Endothelial cell of umbilical vein (primary cell): ENCODE measurements around the gene TMC6. TPM values are rescaled to one million over a fixed set of nuclear protein-coding genes. Genes with fewer than 3 reads are reported as not detected.
"Not testable (repeated sequence)": the region's sequence is repeated elsewhere in the genome, so short reads cannot be mapped to it uniquely, and the experiment has no call there.

Experiments
- BruUV-seq: library from RNA; stranded (reverse); fragments of 400-500 nt; replicated peaks from 2 replicates; lab custom pipeline; 2021; lab: Mats Ljungman, UMichigan
- CTCF ChIA-PET: fragments of 300-600, 350-600 bp; sonication (Branson Sonifier 250); formaldehyde crosslinking; loops from one replicate; lab custom pipeline; 2021; ENCODE audit warnings: antibody characterized with exemption, inconsistent platforms; lab: Charles Lee
- POLR2A ChIA-PET: fragments of 300-600, 350-600 bp; sonication (Branson Sonifier 250); formaldehyde crosslinking; loops from one replicate; lab custom pipeline; 2021; ENCODE audit warnings: antibody characterized with exemption, inconsistent platforms; lab: Charles Lee
- DNase-seq: peaks from one replicate; pipeline ENCODE4 v3.0.0-alpha.2; 2011; ENCODE audit warnings: low read depth, low spot score
- FAIRE-seq: peaks from 2 replicates; lab custom pipeline; 2011; peaks lifted over from hg19 to GRCh38; lab: Jason Lieb, UNC
- H2AFZ ChIP-seq: 2 replicates; pipeline ENCODE4 v1.6.0; 2012; ENCODE audit warnings: low read depth, low read length, control low read depth, inconsistent platforms
- H3K27ac ChIP-seq: 2 replicates; pipeline ENCODE4 v1.5.1; 2011; ENCODE audit warnings: low read depth, mild to moderate bottlenecking, control low read depth, low read length, moderate library complexity; ENCODE audit not compliant: insufficient read depth
- H3K27me3 ChIP-seq, 2 experiments: 2 replicates each; pipeline versions ENCODE4 v1.6.0 to v1.6.1; 2011; ENCODE audit warnings: low read length in 2 of 2, mixed read lengths in 1 of 2; ENCODE audit not compliant: control insufficient read depth in 2 of 2, insufficient read depth in 2 of 2
- H3K36me3 ChIP-seq, 2 experiments: 2 replicates in 1 of 2; 3 replicates in 1 of 2; pipeline ENCODE4 v1.5.1; 2011; ENCODE audit warnings: low read length in 2 of 2, mild to moderate bottlenecking in 1 of 2, moderate library complexity in 1 of 2; ENCODE audit not compliant: control insufficient read depth in 2 of 2, insufficient read depth in 2 of 2; ENCODE audit errors: extremely low read depth in 1 of 2
- H3K4me1 ChIP-seq: 3 replicates; pipeline ENCODE4 v1.5.1; 2011; ENCODE audit warnings: mild to moderate bottlenecking, low read length; ENCODE audit not compliant: control insufficient read depth, insufficient read depth; ENCODE audit errors: extremely low read depth
- H3K4me2 ChIP-seq: 2 replicates; pipeline ENCODE4 v1.6.1; 2011; ENCODE audit warnings: low read length, control low read depth, mixed read lengths; ENCODE audit not compliant: insufficient read depth
- H3K4me3 ChIP-seq, 3 experiments: fragments of 200-600 bp in 1 of 3; sonication (generic), shearing (Covaris generic) in 1 of 3; replicated peaks in 1 of 3; 2 replicates each; pipeline ENCODE4 v1.5.1; 2011 to 2016; ENCODE audit warnings: control low read depth in 3 of 3, low read length in 3 of 3, mild to moderate bottlenecking in 2 of 3, inconsistent platforms in 1 of 3, low read depth in 1 of 3, moderate library complexity in 1 of 3; ENCODE audit not compliant: insufficient read depth in 1 of 3
- H3K79me2 ChIP-seq: 2 replicates; pipeline ENCODE4 v1.6.0; 2012; ENCODE audit warnings: low read length, inconsistent platforms; ENCODE audit not compliant: control insufficient read depth, insufficient read depth
- H3K9ac ChIP-seq: replicated peaks from 2 replicates; pipeline ENCODE3; 2011; ENCODE audit warnings: low read length, control low read depth; ENCODE audit not compliant: insufficient read depth; ENCODE audit errors: extremely low read depth
- H3K9me1 ChIP-seq: replicated peaks from 3 replicates; pipeline ENCODE4 v1.6.0; 2011; ENCODE audit warnings: mild to moderate bottlenecking, low read length; ENCODE audit not compliant: control insufficient read depth, insufficient read depth; ENCODE audit errors: extremely low read depth
- H3K9me3 ChIP-seq: replicated peaks from 2 replicates; pipeline ENCODE4 v1.5.1; 2012; ENCODE audit warnings: low read length, inconsistent platforms; ENCODE audit not compliant: control insufficient read depth, insufficient read depth
- H4K20me1 ChIP-seq: replicated peaks from 2 replicates; pipeline ENCODE3; 2011; ENCODE audit warnings: mild to moderate bottlenecking, low read length; ENCODE audit not compliant: control insufficient read depth, insufficient read depth; ENCODE audit errors: extremely low read depth
- EZH2 ChIP-seq: IDR thresholded peaks from 2 replicates; pipeline ENCODE4 v1.6.1; 2012; ENCODE audit warnings: borderline replicate concordance, low read depth, mild to moderate bottlenecking, moderate library complexity, low read length, inconsistent platforms; ENCODE audit not compliant: severe bottlenecking
- FOS ChIP-seq: IDR thresholded peaks from 2 replicates; pipeline ENCODE4 v1.6.1; 2011; ENCODE audit warnings: mild to moderate bottlenecking, low read length, moderate library complexity, borderline replicate concordance; ENCODE audit not compliant: insufficient read depth
- JUN ChIP-seq: IDR thresholded peaks from 2 replicates; pipeline ENCODE4 v1.6.1; 2011; ENCODE audit warnings: borderline replicate concordance, low read depth; ENCODE audit not compliant: insufficient read length, insufficient read depth
- MYC ChIP-seq: IDR thresholded peaks from one replicate; pipeline ENCODE4 v1.6.1; 2011; ENCODE audit warnings: mild to moderate bottlenecking, low read depth, low read length
- POLR2A ChIP-seq: IDR thresholded peaks from 2 replicates; pipeline ENCODE4 v1.6.1; 2012; ENCODE audit warnings: low read depth, mild to moderate bottlenecking, control low read depth, low read length
- POLR2AphosphoS5 ChIP-seq: IDR thresholded peaks from 2 replicates; pipeline ENCODE4 v1.6.1; 2012; ENCODE audit warnings: low read depth, mild to moderate bottlenecking, control low read depth, low read length, moderate library complexity; ENCODE audit not compliant: insufficient read depth
- dilution Hi-C: fragments of 300-500 bp; cut with MboI; formaldehyde crosslinking; loops from one replicate; pipeline ENCODE4 v1.15.0; 2019; ENCODE audit warnings: low sequenced_read_pairs; ENCODE audit not compliant: extremely low pct_ligation_motif_present
- intact Hi-C: fragments of 100-400 bp; cut with micrococcal nuclease; formaldehyde crosslinking; loops from one replicate; pipeline ENCODE4 v1.10.0; 2022
- polyA plus RNA-seq, 4 experiments: library from polyadenylated mRNA; depleted of rRNA in 3 of 4; stranded (reverse) in 3 of 4; unstranded in 1 of 4; fragments of >200 nt; gene quantifications; 2 replicates each; pipeline versions ENCODE4 v1.2.1 to v1.2.3, GENCODE V29; 2011 to 2012; ENCODE audit warnings: missing spikeins in 1 of 4
- total RNA-seq: library from RNA; stranded (reverse); gene quantifications from 2 replicates; pipeline ENCODE4 v1.2.3, GENCODE V29; 2021
- TF ChIP-seq, protein P1 (sequence below): IDR thresholded peaks from 2 replicates; pipeline ENCODE4 v1.6.1; 2011; ENCODE audit not compliant: insufficient read depth, insufficient read length

TMC6 gene
- total and polyA plus RNA-seq, 2 donors (not counting 3 experiments of a cell fraction or from before 2014, with no cell fraction given), result 23.2 to 72.4 TPM

- TF ChIP-seq POLR2A, result no peak
- peaks cover 22% of the 10 kb centered on the region for H3K4me1 ChIP-seq
- ChIA-PET CTCF (interaction anchor here (0.8 to 1.7 kb wide), 7 partner anchors 10 to 57 kb away, joined by 3 to 7 read pairs (median 3); no protein-coding TSS in a partner anchor), POLR2A (interaction anchor here (0.6 kb wide), 3 partner anchors 36 to 1489 kb away, joined by 3 to 4 read pairs (median 4); no protein-coding TSS in a partner anchor)
- H3K27me3 ChIP-seq, result no peaks in the 10 kb centered on the region
- no peak overlapping the region for H3K4me2 ChIP-seq
- FAIRE-seq (peak; percentile 73), DNase-seq (no peak)
- dilution Hi-C loops, result no loop called here
- no peaks in the 10 kb centered on the region for H4K20me1 ChIP-seq
- no peak overlapping the region for H3K4me3 ChIP-seq
- H3K79me2 ChIP-seq, result no peaks in the 10 kb centered on the region
- no peaks in the 10 kb centered on the region for H3K9me3 ChIP-seq
- no TSS peak for BruUV-seq
- no peak overlapping the region for H2AFZ ChIP-seq
- no peak overlapping the region for H3K27ac ChIP-seq
- no peaks in the 10 kb centered on the region for H3K9me1 ChIP-seq
- no peaks in the 10 kb centered on the region for H3K36me3 ChIP-seq
- intact Hi-C loops, result loop anchor here (2.0 kb wide), 1 partner anchor 27 kb away; the partner anchor contains the start of gene SYNGR2
- H3K9ac ChIP-seq, result no peak overlapping the region
Measured at GRCh38 chr17:78141437-78142118, 13.0 kb upstream of the TMC6 start.

GRCh38 chr17:78140169-78141051, 11.9 kb upstream of the TMC6 start:
- peak; percentile 94 for FAIRE-seq
- intact Hi-C loops (loop anchor here (1.0 to 2.0 kb wide), 3 partner anchors 11 to 47 kb away; partner anchors contain the start of genes AFMID, SYNGR2 and TK1), dilution Hi-C loops (no loop called here)
- Histone ChIP-seq H3K9me3 (no peaks in the 10 kb centered on the region), H3K4me1 (peaks cover 22% of the 10 kb centered on the region), H3K4me2 (peak overlapping the region; percentile 44), H3K4me3 (peak overlapping the region in 1 of 3 experiments; percentile 1), H3K27me3 (no peaks in the 10 kb centered on the region), H4K20me1 (no peaks in the 10 kb centered on the region), H3K79me2 (no peaks in the 10 kb centered on the region), H3K9me1 (no peaks in the 10 kb centered on the region), H3K9ac (no peak overlapping the region), H2AFZ (peak overlapping the region; percentile 80), H3K27ac (no peak overlapping the region), H3K36me3 (no peaks in the 10 kb centered on the region)
- peak; percentile 84 for DNase-seq
- TF ChIP-seq JUN, result no peak
- TF ChIP-seq FOS, result no peak
- TF ChIP-seq POLR2A, result peak; percentile 51
- no peak for TF ChIP-seq MYC
- TF ChIP-seq, protein P1, sequence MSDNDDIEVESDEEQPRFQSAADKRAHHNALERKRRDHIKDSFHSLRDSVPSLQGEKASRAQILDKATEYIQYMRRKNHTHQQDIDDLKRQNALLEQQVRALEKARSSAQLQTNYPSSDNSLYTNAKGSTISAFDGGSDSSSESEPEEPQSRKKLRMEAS, result no peak
- no peak for TF ChIP-seq EZH2
- peak; percentile 21 for TF ChIP-seq POLR2AphosphoS5
- ChIA-PET POLR2A (no interaction called here), CTCF (interaction anchor here (1.0 to 1.6 kb wide), 2 partner anchors 12 to 36 kb away, joined by 3 to 4 read pairs; partner anchors contain the start of gene TMC6)
- no TSS peak for BruUV-seq

DNA sequence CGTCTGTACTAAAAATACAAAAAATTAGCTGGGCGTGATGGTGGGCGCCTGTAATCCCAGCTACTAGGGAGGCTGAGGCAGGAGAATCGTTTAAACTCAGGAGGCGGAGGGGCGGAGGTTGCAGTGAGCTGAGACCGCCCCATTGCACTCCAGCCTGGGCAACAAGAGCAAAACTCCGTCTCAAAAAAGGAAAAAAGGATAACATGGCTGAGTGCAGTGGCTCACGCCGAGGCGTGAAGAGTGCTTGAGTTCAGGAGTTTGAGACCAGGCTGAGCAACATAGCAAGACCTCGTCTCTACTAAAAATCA, 11.3 kb upstream of the TMC6 start:
- POLR2A ChIA-PET, H4K20me1 ChIP-seq, DNase-seq, H3K4me2 ChIP-seq, H3K9me3 ChIP-seq, H3K9me1 ChIP-seq, H3K9ac ChIP-seq, dilution Hi-C loops, H3K79me2 ChIP-seq, BruUV-seq, H3K4me3 ChIP-seq, H3K36me3 ChIP-seq, H3K27ac ChIP-seq, FAIRE-seq, H2AFZ ChIP-seq, H3K27me3 ChIP-seq: not testable (repeated sequence)
- intact Hi-C loops, result loop anchor here (1.0 to 2.0 kb wide), 3 partner anchors 11 to 47 kb away; partner anchors contain the start of genes AFMID, SYNGR2 and TK1
- CTCF ChIA-PET, result interaction anchor here (1.0 to 1.6 kb wide), 2 partner anchors 12 to 36 kb away, joined by 3 to 4 read pairs; partner anchors contain the start of gene TMC6
- peaks cover 22% of the 10 kb centered on the region for H3K4me1 ChIP-seq
